H1 (cell line): ENCODE measurements around the gene CNGA4. TPM values are rescaled to one million over a fixed set of nuclear protein-coding genes. Genes with fewer than 3 reads are reported as not detected.

Source experiments
- CTCF ChIA-PET: fragments of 300-600 bp; sonication (Branson Sonifier 250); formaldehyde crosslinking; loops from one replicate; lab custom pipeline; 2021; ENCODE audit not compliant: partially characterized antibody; lab: Charles Lee
- POLR2A ChIA-PET: fragments of 300-600 bp; sonication (Branson Sonifier 250); formaldehyde crosslinking; loops from one replicate; lab custom pipeline; 2021; ENCODE audit warnings: inconsistent platforms; ENCODE audit not compliant: partially characterized antibody; lab: Charles Lee
- DNase-seq, 2 experiments: peaks; one replicate each; pipeline versions ENCODE4 v3.0.0 to v3.0.0-alpha.2; 2010 to 2022; ENCODE audit warnings: low spot score in 2 of 2, low read depth in 1 of 2, mixed read lengths in 1 of 2
- FAIRE-seq: peaks from 2 replicates; lab custom pipeline; 2011; peaks lifted over from hg19 to GRCh38; lab: Jason Lieb, UNC
- H2AFZ ChIP-seq: 2 replicates; pipeline ENCODE4 v1.8.1; 2012; ENCODE audit warnings: low read length, inconsistent platforms
- H2AK5ac ChIP-seq: 2 replicates; pipeline ENCODE4 v1.6.1; 2013; ENCODE audit warnings: low read depth, low read length
- H2BK120ac ChIP-seq: replicated peaks from 2 replicates; pipeline ENCODE3; 2013; ENCODE audit warnings: low read depth, low read length, inconsistent platforms
- H2BK12ac ChIP-seq: 2 replicates; pipeline ENCODE4 v1.6.1; 2013; ENCODE audit warnings: low read depth, low read length
- H2BK15ac ChIP-seq: 2 replicates; pipeline ENCODE4 v1.6.1; 2013; ENCODE audit warnings: low read length
- H2BK20ac ChIP-seq: 2 replicates; pipeline ENCODE4 v1.6.1; 2013; ENCODE audit warnings: low read length
- H2BK5ac ChIP-seq: 2 replicates; pipeline ENCODE4 v1.6.1; 2013; ENCODE audit warnings: low read depth, low read length
- H3K14ac ChIP-seq: 2 replicates; pipeline ENCODE4 v1.6.1; 2013; ENCODE audit warnings: inconsistent platforms; ENCODE audit not compliant: insufficient read length
- H3K18ac ChIP-seq: 2 replicates; pipeline ENCODE4 v1.6.1; 2013; ENCODE audit warnings: low read length; ENCODE audit errors: extremely low read depth
- H3K23ac ChIP-seq: 2 replicates; pipeline ENCODE4 v1.6.1; 2013; ENCODE audit warnings: inconsistent platforms; ENCODE audit not compliant: insufficient read length
- H3K23me2 ChIP-seq: 2 replicates; pipeline ENCODE4 v1.6.1; 2013; ENCODE audit warnings: low read depth, low read length
- H3K27ac ChIP-seq: 2 replicates; pipeline ENCODE4 v1.6.1; 2011; ENCODE audit warnings: low read depth, low read length, inconsistent platforms
- H3K27me3 ChIP-seq, 4 experiments: replicated peaks in 1 of 4; 1 replicate in 1 of 4; 2 replicates in 3 of 4; pipeline versions ENCODE4 v1.6.1 to v1.8.1; 2011 to 2013; ENCODE audit warnings: low read length in 3 of 4, mild to moderate bottlenecking in 3 of 4, inconsistent platforms in 2 of 4, mixed read lengths in 2 of 4, moderate library complexity in 1 of 4; ENCODE audit not compliant: control insufficient read depth in 3 of 4, insufficient read depth in 3 of 4; ENCODE audit errors: extremely low read depth in 1 of 4
- H3K36me3 ChIP-seq, 4 experiments: 2 replicates each; pipeline versions ENCODE4 v1.6.1 to v1.8.1; 2011 to 2013; ENCODE audit warnings: mild to moderate bottlenecking in 4 of 4, low read length in 3 of 4, moderate library complexity in 2 of 4, control low read depth in 1 of 4, inconsistent platforms in 1 of 4; ENCODE audit not compliant: insufficient read depth in 4 of 4, control insufficient read depth in 2 of 4
- H3K4ac ChIP-seq: replicated peaks from 2 replicates; pipeline ENCODE3; 2013; ENCODE audit warnings: low read length, low read depth, mixed read lengths, inconsistent platforms; ENCODE audit not compliant: insufficient read length
- H3K4me1 ChIP-seq, 4 experiments: replicated peaks in 1 of 4; 1 replicate in 1 of 4; 2 replicates in 3 of 4; pipeline versions ENCODE4 v1.6.1 to v1.8.1; 2011 to 2013; ENCODE audit warnings: low read length in 3 of 4, inconsistent platforms in 2 of 4, mixed read lengths in 1 of 4; ENCODE audit not compliant: insufficient read depth in 4 of 4, control insufficient read depth in 3 of 4
- H3K4me2 ChIP-seq, 2 experiments: 2 replicates each; pipeline versions ENCODE4 v1.6.1 to v1.8.1; 2011 to 2013; ENCODE audit warnings: low read depth in 2 of 2, low read length in 2 of 2, control low read depth in 1 of 2, inconsistent platforms in 1 of 2, mild to moderate bottlenecking in 1 of 2; ENCODE audit not compliant: insufficient read depth in 1 of 2
- H3K4me3 ChIP-seq, 4 experiments: fragments of 200-600, 300-600 bp in 1 of 4; sonication (generic), shearing (Covaris generic), sonication (Bioruptor Twin) in 1 of 4; 2 replicates each; pipeline versions ENCODE4 v1.5.1 to v1.8.1; 2011 to 2016; ENCODE audit warnings: low read length in 4 of 4, low read depth in 3 of 4, control low read depth in 2 of 4, inconsistent platforms in 2 of 4, mild to moderate bottlenecking in 2 of 4, mixed read lengths in 1 of 4, moderate library complexity in 1 of 4; ENCODE audit not compliant: insufficient read depth in 2 of 4; ENCODE audit errors: extremely low read depth in 1 of 4
- H3K56ac ChIP-seq: replicated peaks from 2 replicates; pipeline ENCODE3; 2013; ENCODE audit warnings: low read depth, mild to moderate bottlenecking, mixed read lengths, low read length, inconsistent platforms; ENCODE audit not compliant: insufficient read length
- H3K79me1 ChIP-seq: 2 replicates; pipeline ENCODE4 v1.6.1; 2013; ENCODE audit warnings: low read depth, low read length, control low read depth
- H3K79me2 ChIP-seq, 2 experiments: 2 replicates each; pipeline versions ENCODE4 v1.6.1 to v1.8.1; 2012 to 2013; ENCODE audit warnings: low read length in 2 of 2, mild to moderate bottlenecking in 2 of 2, inconsistent platforms in 1 of 2; ENCODE audit not compliant: insufficient read depth in 2 of 2, control insufficient read depth in 1 of 2
- H3K9ac ChIP-seq, 4 experiments: replicated peaks in 1 of 4; 1 replicate in 1 of 4; 2 replicates in 3 of 4; pipeline versions ENCODE4 v1.6.1 to v1.8.1; 2011 to 2013; ENCODE audit warnings: low read depth in 3 of 4, low read length in 3 of 4, control low read depth in 2 of 4, mild to moderate bottlenecking in 2 of 4, moderate library complexity in 2 of 4, inconsistent platforms in 1 of 4; ENCODE audit errors: extremely low read depth in 1 of 4
- H3K9me3 ChIP-seq, 2 experiments: 2 replicates each; pipeline versions ENCODE4 v1.6.1 to v1.8.1; 2012 to 2013; ENCODE audit warnings: mild to moderate bottlenecking in 2 of 2, moderate library complexity in 2 of 2, control low read depth in 1 of 2, inconsistent platforms in 1 of 2, low read depth in 1 of 2, low read length in 1 of 2, mixed read lengths in 1 of 2; ENCODE audit not compliant: insufficient read depth in 2 of 2
- H4K20me1 ChIP-seq, 2 experiments: replicated peaks in 1 of 2; 2 replicates each; pipeline versions ENCODE3 to v1.8.1; 2011 to 2013; ENCODE audit warnings: inconsistent platforms in 2 of 2, low read length in 2 of 2, mild to moderate bottlenecking in 1 of 2; ENCODE audit not compliant: insufficient read depth in 2 of 2, control insufficient read depth in 1 of 2
- H4K5ac ChIP-seq: 2 replicates; pipeline ENCODE4 v1.6.1; 2013; ENCODE audit warnings: low read length, low read depth, mixed read lengths, inconsistent platforms; ENCODE audit not compliant: insufficient read length
- H4K8ac ChIP-seq: 2 replicates; pipeline ENCODE4 v1.8.0; 2013; ENCODE audit warnings: mild to moderate bottlenecking, moderate library complexity, low read length, inconsistent platforms; ENCODE audit not compliant: insufficient read depth; ENCODE audit errors: extremely low read depth
- H4K91ac ChIP-seq: replicated peaks from 2 replicates; pipeline ENCODE3; 2013; ENCODE audit warnings: low read length, mixed read lengths, inconsistent platforms; ENCODE audit not compliant: insufficient read length
- CHD2 ChIP-seq: IDR thresholded peaks from 2 replicates; pipeline ENCODE4 v1.6.1; 2012; ENCODE audit warnings: low read length, improper control_type of control experiment
- MAFK ChIP-seq: IDR thresholded peaks from 2 replicates; pipeline ENCODE4 v1.6.1; 2012; ENCODE audit warnings: low read depth, mild to moderate bottlenecking, improper control_type of control experiment, low read length
- RFX5 ChIP-seq: IDR thresholded peaks from 2 replicates; pipeline ENCODE4 v1.6.1; 2011; ENCODE audit warnings: low read depth, low read length, improper control_type of control experiment, borderline replicate concordance
- RNF2 ChIP-seq: fragments of 200-900, 300-1000 bp; sonication (generic); IDR thresholded peaks from 2 replicates; pipeline ENCODE4 v1.7.1; 2016; ENCODE audit warnings: borderline replicate concordance, low read depth, mild to moderate bottlenecking, antibody characterized with exemption, low read length; ENCODE audit not compliant: poor library complexity, severe bottlenecking; ENCODE audit errors: missing control alignments
- SP1 ChIP-seq: IDR thresholded peaks from 2 replicates; pipeline ENCODE4 v1.6.1; 2011; ENCODE audit warnings: low read depth, low read length
- SP4 ChIP-seq: IDR thresholded peaks from 2 replicates; pipeline ENCODE4 v1.6.1; 2012; ENCODE audit warnings: low read length, inconsistent platforms
- WGBS, 2 experiments: shearing (Covaris generic) in 1 of 2; methylation state at CpG; one replicate each; pipeline versions ENCODE4 v1.1.6 to v1.1.7; 2013 to 2015; ENCODE audit warnings: low lambda C conversion rate in 2 of 2, mixed read lengths in 2 of 2, inconsistent platforms in 1 of 2, low coverage in 1 of 2, missing lambda C conversion rate in 1 of 2; ENCODE audit not compliant: insufficient replicate concordance in 2 of 2, insufficient coverage in 1 of 2, insufficient read length in 1 of 2; ENCODE audit errors: extremely low coverage in 1 of 2, missing lambda C conversion rate in 1 of 2; 5-methylcytosine and 5-hydroxymethylcytosine counted together
- polyA plus RNA-seq, 7 experiments: library from polyadenylated mRNA; depleted of rRNA in 3 of 7; stranded (reverse) in 5 of 7; unstranded in 2 of 7; fragments of >200 nt in 5 of 7; fragments of 200-250 nt in 2 of 7; gene quantifications; 1 replicate in 5 of 7; 2 replicates in 1 of 7; 4 replicates in 1 of 7; pipeline versions ENCODE4 v1.2.1 to v1.2.3, GENCODE V29; 2011 to 2013; ENCODE audit warnings: missing spikeins in 2 of 7, mixed read lengths in 2 of 7
- total RNA-seq: library from RNA; stranded (reverse); fragmentation: NEBNext Ultra II Directional; extraction: Animal tissue kit (Norgen Biotek cat#: 25700); gene quantifications from 2 replicates; pipeline ENCODE4 v1.2.1, GENCODE V29; 2021

Gene CNGA4
- total and polyA plus RNA-seq, 2 of the 8 experiments (the other 6 are each of a cell fraction or from before 2014, with no cell fraction given) = 0.29 TPM; not detected in 1

DNA sequence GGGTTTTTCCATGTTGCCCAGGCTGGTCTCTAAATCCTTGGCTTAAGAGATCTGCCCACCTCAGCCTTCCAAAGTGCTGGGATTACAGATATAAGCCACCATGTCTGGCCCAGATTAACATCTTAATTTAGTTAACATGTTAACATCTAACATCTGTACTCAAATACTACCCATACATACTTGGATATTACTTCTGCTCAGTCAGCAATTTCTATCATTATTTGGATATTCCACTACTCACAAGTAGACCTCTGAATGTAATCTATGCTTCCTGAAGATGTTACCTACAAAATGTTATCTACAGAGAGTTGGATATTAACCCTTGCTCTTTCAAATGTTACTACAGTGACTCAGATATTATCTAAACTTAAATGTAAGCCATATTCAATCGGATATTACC, 24.8 kb downstream of the CNGA4 start:
- Histone ChIP-seq H4K5ac (no peak overlapping the region), H4K20me1 (no peaks in the 10 kb centered on the region), H2BK5ac (no peak overlapping the region), H2BK20ac (no peak overlapping the region), H3K18ac (no peak overlapping the region), H2AK5ac (no peak overlapping the region), H3K9ac (no peak overlapping the region), H2BK15ac (no peak overlapping the region), H3K79me1 (no peaks in the 10 kb centered on the region), H3K23me2 (peaks cover 12% of the 10 kb centered on the region; the same call in 1 of the 2 replicates), H2AFZ (no peak overlapping the region), H3K27ac (no peak overlapping the region), H3K9me3 (no peaks in the 10 kb centered on the region), H3K56ac (no peak overlapping the region), H3K14ac (no peak overlapping the region), H3K36me3 (no peaks in the 10 kb centered on the region), H3K4me2 (no peak overlapping the region), H4K8ac (no peak overlapping the region), H3K4me3 (no peak overlapping the region), H2BK120ac (no peak overlapping the region), H2BK12ac (no peak overlapping the region), H3K4ac (no peak overlapping the region), H3K4me1 (peaks cover 0 to 13% (median 7%) of the 10 kb centered on the region in 4 experiments; a peak in 6 of 7 replicates), H4K91ac (no peak overlapping the region), H3K27me3 (peaks cover 10 to 37% (median 24%) of the 10 kb centered on the region in 4 experiments), H3K79me2 (no peaks in the 10 kb centered on the region), H3K23ac (no peak overlapping the region)
- DNase-seq (no peak), FAIRE-seq (no peak)
- TF ChIP-seq CHD2 = no peak
- TF ChIP-seq SP4 = no peak
- no peak for TF ChIP-seq SP1
- no peak for TF ChIP-seq RFX5
- TF ChIP-seq RNF2 = no peak
- TF ChIP-seq MAFK = peak; percentile 67; the same call in 1 of the 2 replicates
- CTCF ChIA-PET = interaction anchor here (1.6 to 14.4 kb wide), 3 partner anchors 12 to 99 kb away, joined by 5 to 166 read pairs (median 84); no protein-coding TSS in a partner anchor
- POLR2A ChIA-PET = interaction anchor here (0.6 kb wide), 1 partner anchor 129 kb away, joined by 3 read pairs; no protein-coding TSS in a partner anchor
- WGBS, 2 experiments = 89% methylated on average over 1 of the region's 1 CpG; no CpG with 5 or more reads in 1 of the 2 experiments
